Colon (tissue), 2 donors: ENCODE data around the gene RNF157.

ENCODE experiments used
- FAIRE-seq: peaks from 2 replicates; lab custom pipeline; 2012; peaks lifted over from hg19 to GRCh38; lab: Jason Lieb, UNC
- donor health status: control.
- donor health status: control.

The RNF157 gene

GRCh38 chr17:76240461-76241203, at the start of gene RNF157:
TSS of gene RNF157 (minus strand) at chr17:76240493. CDS start at chr17:76240240, 253 bp downstream.
- no peak for FAIRE-seq

- no peak for FAIRE-seq
Observed at GRCh38 chr17:76281573-76282371, 41.5 kb upstream of the RNF157 start.

- no peak for FAIRE-seq
Observed at GRCh38 chr17:76280650-76281049, 40.4 kb upstream of the RNF157 start.

GRCh38 chr17:76279742-76280287, 39.5 kb upstream of the RNF157 start:
- no peak for FAIRE-seq

GRCh38 chr17:76278952-76279741, 38.9 kb upstream of the RNF157 start:
- no peak for FAIRE-seq

GRCh38 chr17:76278268-76278908, 38.1 kb upstream of the RNF157 start:
- FAIRE-seq = no peak

- no peak for FAIRE-seq
Observed at GRCh38 chr17:76277300-76278267, 37.3 kb upstream of the RNF157 start.

GRCh38 chr17:76276461-76277299, 36.4 kb upstream of the RNF157 start:
- FAIRE-seq = no peak

GRCh38 chr17:76276069-76276431, 35.8 kb upstream of the RNF157 start:
- no peak for FAIRE-seq

GRCh38 chr17:76275382-76276068, 35.2 kb upstream of the RNF157 start:
- FAIRE-seq = no peak

- no peak for FAIRE-seq
Observed at GRCh38 chr17:76274112-76274956, 34.0 kb upstream of the RNF157 start.

GRCh38 chr17:76273445-76274111, 33.3 kb upstream of the RNF157 start:
- no peak for FAIRE-seq

- FAIRE-seq = no peak
Observed at GRCh38 chr17:76272541-76273444, 32.5 kb upstream of the RNF157 start.

GRCh38 chr17:76271669-76272540, 31.6 kb upstream of the RNF157 start:
- FAIRE-seq = no peak
